Fibroblast of pulmonary artery (primary cell): ENCODE measurements around the gene GRIK4.

Experiments
- DNase-seq: peaks from one replicate; pipeline ENCODE4 v3.0.0-alpha.2; 2010; ENCODE audit warnings: low read depth
- H3K4me3 ChIP-seq: replicated peaks from 2 replicates; pipeline ENCODE4 v1.5.1; 2011; ENCODE audit warnings: low read depth, mild to moderate bottlenecking, control low read depth, low read length, moderate library complexity
- CTCF ChIP-seq: IDR thresholded peaks from 2 replicates; pipeline ENCODE4 v1.5.1; 2011; ENCODE audit warnings: mild to moderate bottlenecking, control low read depth, low read length, inconsistent platforms; ENCODE audit errors: missing control alignments

The GRIK4 gene

GRCh38 chr11:120867024-120867423, 355.5 kb downstream of the GRIK4 start:
- H3K4me3 ChIP-seq, result no peak overlapping the region
- DNase-seq, result no peak
- no peak for TF ChIP-seq CTCF

- TF ChIP-seq CTCF, result no peak
- no peak overlapping the region for H3K4me3 ChIP-seq
- no peak for DNase-seq
Observed at GRCh38 chr11:120867531-120867930, 356.0 kb downstream of the GRIK4 start.

GRCh38 chr11:120867988-120868387, 356.4 kb downstream of the GRIK4 start:
- no peak overlapping the region for H3K4me3 ChIP-seq
- no peak for TF ChIP-seq CTCF
- DNase-seq, result no peak

GRCh38 chr11:120869097-120869496, 357.5 kb downstream of the GRIK4 start:
- no peak for DNase-seq
- H3K4me3 ChIP-seq, result no peak overlapping the region
- no peak for TF ChIP-seq CTCF

GRCh38 chr11:120869516-120870011, 358.0 kb downstream of the GRIK4 start:
- no peak overlapping the region for H3K4me3 ChIP-seq
- no peak for TF ChIP-seq CTCF
- no peak for DNase-seq

GRCh38 chr11:120871194-120871593, 359.6 kb downstream of the GRIK4 start:
- no peak for DNase-seq
- TF ChIP-seq CTCF, result no peak
- H3K4me3 ChIP-seq, result no peak overlapping the region

GRCh38 chr11:120871924-120872323, 360.4 kb downstream of the GRIK4 start:
- no peak overlapping the region for H3K4me3 ChIP-seq
- no peak for DNase-seq
- TF ChIP-seq CTCF, result no peak
